D721Med (cell line): ENCODE data around the gene TPM2.
A peak's percentile ranks its signal among the peaks of the same experiment; 100 is the strongest.
"Not testable (repeated sequence)": the region's sequence is repeated elsewhere in the genome, so short reads cannot be mapped to it uniquely, and the experiment has no call there.

ENCODE experiments used
- DNase-seq: peaks from one replicate; pipeline ENCODE4 v3.0.0; 2011; ENCODE audit warnings: low spot score; ENCODE audit not compliant: insufficient read length
- FAIRE-seq: peaks from 2 replicates; lab custom pipeline; 2011; peaks lifted over from hg19 to GRCh38; lab: Jason Lieb, UNC
- CTCF ChIP-seq: IDR thresholded peaks from 2 replicates; pipeline ENCODE4 v1.5.1; 2012; ENCODE audit warnings: mild to moderate bottlenecking, control low read depth; ENCODE audit not compliant: insufficient read depth; ENCODE audit errors: missing control alignments

The TPM2 gene

GRCh38 chr9:35649431-35650340, 40.0 kb downstream of the TPM2 start:
- no peak for TF ChIP-seq CTCF
- no peak for FAIRE-seq
- peak; percentile 5 for DNase-seq

GRCh38 chr9:35646533-35647265, 43.0 kb downstream of the TPM2 start:
- FAIRE-seq (no peak), DNase-seq (peak; percentile 94)
- TF ChIP-seq CTCF: peak; percentile 87

- DNase-seq (no peak), FAIRE-seq (no peak)
- TF ChIP-seq CTCF: no peak
Observed at GRCh38 chr9:35646153-35646532, 43.6 kb downstream of the TPM2 start.

GRCh38 chr9:35645736-35646135, 44.0 kb downstream of the TPM2 start:
- FAIRE-seq, DNase-seq: not testable (repeated sequence)

GRCh38 chr9:35643046-35643445, 46.7 kb downstream of the TPM2 start:
- no peak for TF ChIP-seq CTCF
- FAIRE-seq: no peak
- no peak for DNase-seq

- FAIRE-seq, DNase-seq: not testable (repeated sequence)
Observed at GRCh38 chr9:35641478-35641877, 48.2 kb downstream of the TPM2 start.

GRCh38 chr9:35640431-35640830, 49.3 kb downstream of the TPM2 start:
- not testable (repeated sequence) for FAIRE-seq, DNase-seq

GRCh38 chr9:35639631-35640030, 50.1 kb downstream of the TPM2 start:
- TF ChIP-seq CTCF: no peak
- FAIRE-seq (no peak), DNase-seq (no peak)

- FAIRE-seq: peak; percentile 88
- not testable (repeated sequence) for DNase-seq
Observed at GRCh38 chr9:35639225-35639624, 50.5 kb downstream of the TPM2 start.

GRCh38 chr9:35638751-35639150, 51.0 kb downstream of the TPM2 start:
- not testable (repeated sequence) for FAIRE-seq, DNase-seq

- not testable (repeated sequence) for DNase-seq, FAIRE-seq
Observed at GRCh38 chr9:35637427-35637955, 52.2 kb downstream of the TPM2 start.

GRCh38 chr9:35636877-35637246, 52.9 kb downstream of the TPM2 start:
- not testable (repeated sequence) for DNase-seq, FAIRE-seq
